HepG2 (cell line): ENCODE data around the gene CARMIL3.

ENCODE experiments used
- AGO2 ChIP-seq: fragments of 200-400 bp; formaldehyde crosslinking; optimal IDR thresholded peaks from 2 replicates; pipeline ENCODE3; 2017; ENCODE audit warnings: mild to moderate bottlenecking, low read depth, low read length, moderate library complexity
- HDAC6 ChIP-seq: fragments of 200-600 bp; sonication (generic); IDR thresholded peaks from 2 replicates; pipeline ENCODE4 v1.7.0; 2017; ENCODE audit warnings: mild to moderate bottlenecking, antibody characterized with exemption, low read length, low read depth
- MIER2 ChIP-seq: IDR thresholded peaks from 2 replicates; pipeline ENCODE4 v1.6.1; 2016; ENCODE audit warnings: missing biosample characterization, missing genetic modification reagents
- MXI1 ChIP-seq: IDR thresholded peaks from 3 replicates; pipeline ENCODE4 v1.6.1; 2012; ENCODE audit warnings: low read depth, low read length, inconsistent platforms, borderline replicate concordance
- NR2F1 ChIP-seq, 2 experiments: fragments of 450-650 bp in 1 of 2; formaldehyde crosslinking in 1 of 2; IDR thresholded peaks; 2 replicates each; pipeline versions ENCODE4 v1.5.0 to v1.6.1; 2016 to 2020; ENCODE audit warnings: mild to moderate bottlenecking in 1 of 2, missing compliant biosample characterization in 1 of 2, missing genetic modification reagents in 1 of 2, moderate library complexity in 1 of 2
- PBX3 ChIP-seq: sonication (generic); formaldehyde crosslinking; IDR thresholded peaks from 2 replicates; pipeline ENCODE4 v1.8.1; 2023; ENCODE audit warnings: missing genetic modification reagents, inconsistent platforms, borderline replicate concordance
- PHF21A ChIP-seq: sonication (generic); formaldehyde crosslinking; IDR thresholded peaks from 2 replicates; pipeline ENCODE4 v1.5.0; 2020; ENCODE audit warnings: mild to moderate bottlenecking, missing genetic modification reagents
- POLR2A ChIP-seq, 2 experiments: IDR thresholded peaks; 2 replicates each; pipeline ENCODE4 v1.6.1; 2011; ENCODE audit warnings: low read depth in 2 of 2, low read length in 2 of 2, mild to moderate bottlenecking in 1 of 2, moderate library complexity in 1 of 2; ENCODE audit not compliant: insufficient read depth in 1 of 2
- REST ChIP-seq, 2 experiments: IDR thresholded peaks; 2 replicates each; pipeline ENCODE4 v1.6.1; 2011 to 2012; ENCODE audit warnings: low read length in 2 of 2, borderline replicate concordance in 1 of 2, low read depth in 1 of 2, mild to moderate bottlenecking in 1 of 2, moderate library complexity in 1 of 2
- ZBTB38 ChIP-seq: sonication (generic); formaldehyde crosslinking; IDR thresholded peaks from 2 replicates; pipeline ENCODE4 v1.5.1; 2020; ENCODE audit warnings: mild to moderate bottlenecking, missing genetic modification reagents
- ZNF274 ChIP-seq: sonication (generic); formaldehyde crosslinking; IDR thresholded peaks from 2 replicates; pipeline ENCODE4 v1.5.1; 2020; ENCODE audit warnings: mild to moderate bottlenecking, missing genetic modification reagents
- TF ChIP-seq, protein P1 (sequence below): sonication (generic); formaldehyde crosslinking; conservative IDR thresholded peaks from 2 replicates; pipeline ENCODE4 v1.8.1; 2023; ENCODE audit warnings: missing genetic modification reagents
- TF ChIP-seq, protein P2 (sequence below): sonication (generic); formaldehyde crosslinking; IDR thresholded peaks from 2 replicates; pipeline ENCODE4 v1.4.0; 2020; ENCODE audit warnings: missing genetic modification reagents
- TF ChIP-seq, protein P3 (sequence below): sonication (generic); formaldehyde crosslinking; IDR thresholded peaks from 2 replicates; pipeline ENCODE4 v1.8.0; 2022; ENCODE audit warnings: mild to moderate bottlenecking, missing genetic modification reagents, borderline replicate concordance

DNA sequence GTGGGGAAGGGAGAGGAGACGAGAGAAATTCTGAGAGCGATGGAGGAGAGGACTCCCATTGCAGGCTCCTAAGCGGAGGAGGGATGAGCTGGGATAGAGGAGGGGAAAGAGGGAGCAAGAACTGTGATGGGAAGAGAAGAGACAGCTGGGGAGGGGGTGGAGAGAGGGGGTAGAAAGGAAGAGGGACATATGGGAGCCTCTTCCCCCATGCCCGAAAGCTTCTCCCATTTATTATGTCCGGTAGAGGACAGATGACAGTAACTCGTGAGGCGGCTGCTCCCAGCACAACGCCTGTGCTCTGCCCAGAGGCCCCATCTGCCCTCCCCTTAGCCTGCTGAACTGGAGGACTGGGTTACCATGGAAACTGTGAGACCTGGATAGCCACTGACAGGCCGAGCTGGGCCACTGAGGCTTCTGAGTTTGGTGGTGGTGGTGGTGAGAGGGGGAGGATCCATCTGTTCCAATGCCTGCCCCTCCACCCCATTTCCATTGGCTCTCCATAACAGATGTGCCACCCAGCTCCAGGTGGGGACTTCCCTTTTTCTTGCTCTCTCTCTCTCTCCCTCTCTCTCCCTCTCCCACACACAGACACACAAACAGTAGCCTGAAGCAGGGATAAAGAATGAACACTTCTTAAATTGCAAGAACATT is 27.8 kb downstream of the CARMIL3 start:
- TF ChIP-seq, protein P1, sequence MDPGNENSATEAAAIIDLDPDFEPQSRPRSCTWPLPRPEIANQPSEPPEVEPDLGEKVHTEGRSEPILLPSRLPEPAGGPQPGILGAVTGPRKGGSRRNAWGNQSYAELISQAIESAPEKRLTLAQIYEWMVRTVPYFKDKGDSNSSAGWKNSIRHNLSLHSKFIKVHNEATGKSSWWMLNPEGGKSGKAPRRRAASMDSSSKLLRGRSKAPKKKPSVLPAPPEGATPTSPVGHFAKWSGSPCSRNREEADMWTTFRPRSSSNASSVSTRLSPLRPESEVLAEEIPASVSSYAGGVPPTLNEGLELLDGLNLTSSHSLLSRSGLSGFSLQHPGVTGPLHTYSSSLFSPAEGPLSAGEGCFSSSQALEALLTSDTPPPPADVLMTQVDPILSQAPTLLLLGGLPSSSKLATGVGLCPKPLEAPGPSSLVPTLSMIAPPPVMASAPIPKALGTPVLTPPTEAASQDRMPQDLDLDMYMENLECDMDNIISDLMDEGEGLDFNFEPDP, result no peak
- TF ChIP-seq MIER2 (no peak), PBX3 (CRISPR knock-in tag) (no peak), AGO2 (no peak), ZBTB38 (CRISPR knock-in tag) (no peak), PHF21A (no peak), ZNF274 (no peak), POLR2A (IDR thresholded peaks at IDR 0.05; ENCODE audit: insufficient read depth in 1 of 2, low read depth in 2 of 2, low read length in 2 of 2) (no peak), NR2F1 (CRISPR knock-in tag; IDR thresholded peaks at IDR 0.05) (no peak), REST (IDR thresholded peaks at IDR 0.05; ENCODE audit: borderline replicate concordance in 1 of 2, low read depth in 1 of 2, low read length in 2 of 2) (no peak), HDAC6 (no peak), MXI1 (no peak)
- TF ChIP-seq, protein P2, sequence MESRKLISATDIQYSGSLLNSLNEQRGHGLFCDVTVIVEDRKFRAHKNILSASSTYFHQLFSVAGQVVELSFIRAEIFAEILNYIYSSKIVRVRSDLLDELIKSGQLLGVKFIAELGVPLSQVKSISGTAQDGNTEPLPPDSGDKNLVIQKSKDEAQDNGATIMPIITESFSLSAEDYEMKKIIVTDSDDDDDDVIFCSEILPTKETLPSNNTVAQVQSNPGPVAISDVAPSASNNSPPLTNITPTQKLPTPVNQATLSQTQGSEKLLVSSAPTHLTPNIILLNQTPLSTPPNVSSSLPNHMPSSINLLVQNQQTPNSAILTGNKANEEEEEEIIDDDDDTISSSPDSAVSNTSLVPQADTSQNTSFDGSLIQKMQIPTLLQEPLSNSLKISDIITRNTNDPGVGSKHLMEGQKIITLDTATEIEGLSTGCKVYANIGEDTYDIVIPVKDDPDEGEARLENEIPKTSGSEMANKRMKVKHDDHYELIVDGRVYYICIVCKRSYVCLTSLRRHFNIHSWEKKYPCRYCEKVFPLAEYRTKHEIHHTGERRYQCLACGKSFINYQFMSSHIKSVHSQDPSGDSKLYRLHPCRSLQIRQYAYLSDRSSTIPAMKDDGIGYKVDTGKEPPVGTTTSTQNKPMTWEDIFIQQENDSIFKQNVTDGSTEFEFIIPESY (CRISPR knock-in tag), result no peak
- TF ChIP-seq, protein P3, sequence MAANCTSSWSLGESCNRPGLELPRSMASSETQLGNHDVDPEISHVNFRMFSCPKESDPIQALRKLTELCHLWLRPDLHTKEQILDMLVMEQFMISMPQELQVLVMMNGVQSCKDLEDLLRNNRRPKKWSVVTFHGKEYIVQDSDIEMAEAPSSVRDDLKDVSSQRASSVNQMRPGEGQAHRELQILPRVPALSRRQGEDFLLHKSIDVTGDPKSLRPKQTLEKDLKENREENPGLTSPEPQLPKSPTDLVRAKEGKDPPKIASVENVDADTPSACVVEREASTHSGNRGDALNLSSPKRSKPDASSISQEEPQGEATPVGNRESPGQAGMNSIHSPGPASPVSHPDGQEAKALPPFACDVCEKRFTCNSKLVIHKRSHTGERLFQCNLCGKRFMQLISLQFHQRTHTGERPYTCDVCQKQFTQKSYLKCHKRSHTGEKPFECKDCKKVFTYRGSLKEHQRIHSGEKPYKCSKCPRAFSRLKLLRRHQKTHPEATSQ (CRISPR knock-in tag), result no peak
